ENCODE data around the gene PRDM15. TPM values are rescaled to one million over a fixed set of nuclear protein-coding genes. Genes with fewer than 3 reads are reported as not detected.

PRDM15 gene
- total RNA-seq, 1 experiment from 2014 or later = 9.9 TPM

GRCh38 chr21:41914358-41914757 is 35.2 kb upstream of the PRDM15 start:
- Histone ChIP-seq H2BK5ac (ENCODE audit: insufficient read length, low read length) (no peak overlapping the region), H2AK5ac (ENCODE audit: insufficient read length, low read length) (no peak overlapping the region), H3K79me1 (ENCODE audit: insufficient read depth, low read depth, low read length, poor library complexity, severe bottlenecking) (no peaks in the 10 kb centered on the region), H3K23me2 (ENCODE audit: insufficient read length, low read depth, low read length, poor library complexity, severe bottlenecking) (no peaks in the 10 kb centered on the region), H3K4me1 (ENCODE audit: insufficient read depth, low read length) (no peaks in the 10 kb centered on the region), H4K8ac (replicated peaks; ENCODE audit: insufficient read length, low read depth, low read length) (no peak overlapping the region), H4K5ac (ENCODE audit: insufficient read length, low read depth, low read length) (no peak overlapping the region), H2BK12ac (ENCODE audit: insufficient read length, low read depth, low read length) (no peak overlapping the region), H3K56ac (ENCODE audit: insufficient read length, low read depth, low read length) (no peak overlapping the region), H4K91ac (ENCODE audit: insufficient read length, low read depth, low read length) (no peak overlapping the region), H3T11ph (ENCODE audit: low read length) (no peak overlapping the region), H2BK15ac (ENCODE audit: low read depth, low read length) (no peak overlapping the region), H4K20me1 (ENCODE audit: control insufficient read depth, insufficient read depth, insufficient read length) (no peaks in the 10 kb centered on the region), H3K4me2 (ENCODE audit: insufficient read depth, insufficient read length, low read length) (no peak overlapping the region), H2AFZ (ENCODE audit: low read length) (no peak overlapping the region), H3K79me2 (ENCODE audit: insufficient read depth, low read length) (no peaks in the 10 kb centered on the region), H3K27me3 (ENCODE audit: insufficient read depth, low read length) (no peaks in the 10 kb centered on the region), H3K4ac (ENCODE audit: low read depth, low read length) (no peak overlapping the region), H3K18ac (ENCODE audit: insufficient read length, low read depth, low read length) (no peak overlapping the region), H3K9me3 (ENCODE audit: control insufficient read depth, low read depth, low read length) (no peaks in the 10 kb centered on the region), H3K14ac (ENCODE audit: insufficient read depth, low read length) (no peak overlapping the region), H3K23ac (ENCODE audit: insufficient read length, low read depth, low read length) (no peak overlapping the region), H2BK120ac (ENCODE audit: low read depth, low read length, poor library complexity, severe bottlenecking) (no peak overlapping the region), H2BK20ac (ENCODE audit: low read depth, low read length, poor library complexity, severe bottlenecking) (no peak overlapping the region), H3K9ac (ENCODE audit: extremely low read depth, insufficient read length, low read length) (no peak overlapping the region), H3K27ac (ENCODE audit: insufficient read length, low read depth, low read length) (no peak overlapping the region)
- no peak for DNase-seq
- Mint-ChIP-seq H3K36me3 (ENCODE audit: insufficient read depth in 1 of 3, low read depth in 3 of 3) (peaks cover 6 to 36% (median 25%) of the 10 kb centered on the region in 3 experiments; a peak in 5 of 7 replicates), H3K27ac (no peak overlapping the region), H3K4me3 (no peak overlapping the region), H3K4me1 (no peaks in the 10 kb centered on the region), H3K27me3 (ENCODE audit: low read depth) (no peaks in the 10 kb centered on the region), H3K9me3 (no peaks in the 10 kb centered on the region; a peak in 1 of 5 replicates)
- no CpG with 5 or more reads among the region's 12 CpGs for WGBS (ENCODE audit: extremely low coverage, insufficient read length, low lambda C conversion rate)
- no peak for TF ChIP-seq CTCF (conservative IDR thresholded peaks at IDR 0.05)

Measured in H9 (cell line).